Activated naive CD8-positive, alpha-beta T cell treated with anti-CD3 and anti-CD28 coated beads, Interleukin-2, amount 10 ng/mL, durations not matched to agents 7 days and 5 days (primary cell): ENCODE data around the gene FBXO9. TPM values are rescaled to one million over a fixed set of nuclear protein-coding genes. Genes with fewer than 3 reads are reported as not detected.
"Not testable (repeated sequence)": the region's sequence is repeated elsewhere in the genome, so short reads cannot be mapped to it uniquely, and the experiment has no call there.

Experiments used
- ATAC-seq: fragments of 150-1000 bp; cut with Tn5 transposase; one replicate; pipeline ENCODE4 v1.10.0; 2021; ENCODE audit warnings: low read depth, moderate library complexity
- POLR2A ChIA-PET: fragments of 350-600 bp; sonication (Branson Sonifier 250); formaldehyde crosslinking; loops from one replicate; lab custom pipeline; 2021; ENCODE audit warnings: antibody characterized with exemption; lab: Charles Lee
- DNase-seq: peaks from one replicate; pipeline ENCODE4 v3.0.0; 2021
- H3K27ac Mint-ChIP-seq: one replicate; pipeline ENCODE4 v1.8.0; 2022; ENCODE audit warnings: mild to moderate bottlenecking, mixed read lengths
- H3K27me3 Mint-ChIP-seq: one replicate; pipeline ENCODE4 v1.8.0; 2022; ENCODE audit warnings: mild to moderate bottlenecking, moderate library complexity, mixed read lengths
- H3K36me3 Mint-ChIP-seq: one replicate; pipeline ENCODE4 v1.8.0; 2021; ENCODE audit warnings: mild to moderate bottlenecking, mixed read lengths
- H3K4me1 Mint-ChIP-seq: one replicate; pipeline ENCODE4 v1.8.0; 2021; ENCODE audit warnings: mixed read lengths
- H3K4me3 Mint-ChIP-seq: one replicate; pipeline ENCODE4 v1.8.0; 2022; ENCODE audit warnings: mild to moderate bottlenecking, moderate library complexity, mixed read lengths
- H3K9me3 Mint-ChIP-seq: one replicate; pipeline ENCODE4 v1.8.0; 2021; ENCODE audit warnings: mixed read lengths
- total RNA-seq, 2 experiments: library from RNA; stranded (reverse); gene quantifications; one replicate each; pipeline ENCODE4 v1.2.3, GENCODE V29; 2021

FBXO9 gene
- total RNA-seq, 2 experiments from 2014 or later: 70.3 to 74.7 TPM

DNA sequence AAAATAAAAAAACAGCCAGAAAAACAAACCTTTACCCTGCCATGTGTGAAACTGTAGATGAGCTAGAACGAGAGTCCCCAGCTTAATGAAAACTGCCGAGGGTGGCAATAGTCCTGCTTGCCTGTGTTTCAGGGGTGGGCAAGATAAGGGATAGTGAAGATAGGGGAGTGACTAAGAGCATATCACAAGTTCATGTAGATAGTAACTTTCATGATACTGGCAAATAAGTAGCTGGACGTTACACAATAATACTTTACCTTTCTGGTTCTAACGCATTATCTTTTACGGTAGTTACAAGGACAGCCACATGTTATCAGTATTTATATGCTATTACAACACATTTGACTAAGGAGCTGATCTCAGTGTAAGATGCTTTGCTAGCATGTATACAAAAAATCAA lies 9.3 kb upstream of the FBXO9 start:
- POLR2A ChIA-PET: no interaction called here
- ATAC-seq (no peak), DNase-seq (no peak)
- peaks cover 4% of the 10 kb centered on the region for H3K36me3 Mint-ChIP-seq
- no peak overlapping the region for H3K4me3 Mint-ChIP-seq
- H3K27ac Mint-ChIP-seq: no peak overlapping the region
- H3K4me1 Mint-ChIP-seq: peaks cover 27% of the 10 kb centered on the region
- no peaks in the 10 kb centered on the region for H3K27me3 Mint-ChIP-seq
- no peaks in the 10 kb centered on the region for H3K9me3 Mint-ChIP-seq

GRCh38 chr6:53056273-53056672 lies 8.9 kb upstream of the FBXO9 start:
- DNase-seq (no peak), ATAC-seq (no peak)
- Mint-ChIP-seq H3K4me3 (no peak overlapping the region), H3K36me3 (peaks cover 4% of the 10 kb centered on the region), H3K27ac (no peak overlapping the region), H3K9me3 (no peaks in the 10 kb centered on the region), H3K27me3 (no peaks in the 10 kb centered on the region), H3K4me1 (peaks cover 28% of the 10 kb centered on the region)
- POLR2A ChIA-PET: no interaction called here

GRCh38 chr6:53058388-53059195 lies 6.6 kb upstream of the FBXO9 start:
- H3K27me3 Mint-ChIP-seq: no peaks in the 10 kb centered on the region
- H3K9me3 Mint-ChIP-seq: no peaks in the 10 kb centered on the region
- POLR2A ChIA-PET: no interaction called here
- H3K4me3 Mint-ChIP-seq: no peak overlapping the region
- no peak for DNase-seq
- peaks cover 34% of the 10 kb centered on the region for H3K4me1 Mint-ChIP-seq
- no peaks in the 10 kb centered on the region for H3K36me3 Mint-ChIP-seq
- no peak for ATAC-seq
- no peak overlapping the region for H3K27ac Mint-ChIP-seq

DNA sequence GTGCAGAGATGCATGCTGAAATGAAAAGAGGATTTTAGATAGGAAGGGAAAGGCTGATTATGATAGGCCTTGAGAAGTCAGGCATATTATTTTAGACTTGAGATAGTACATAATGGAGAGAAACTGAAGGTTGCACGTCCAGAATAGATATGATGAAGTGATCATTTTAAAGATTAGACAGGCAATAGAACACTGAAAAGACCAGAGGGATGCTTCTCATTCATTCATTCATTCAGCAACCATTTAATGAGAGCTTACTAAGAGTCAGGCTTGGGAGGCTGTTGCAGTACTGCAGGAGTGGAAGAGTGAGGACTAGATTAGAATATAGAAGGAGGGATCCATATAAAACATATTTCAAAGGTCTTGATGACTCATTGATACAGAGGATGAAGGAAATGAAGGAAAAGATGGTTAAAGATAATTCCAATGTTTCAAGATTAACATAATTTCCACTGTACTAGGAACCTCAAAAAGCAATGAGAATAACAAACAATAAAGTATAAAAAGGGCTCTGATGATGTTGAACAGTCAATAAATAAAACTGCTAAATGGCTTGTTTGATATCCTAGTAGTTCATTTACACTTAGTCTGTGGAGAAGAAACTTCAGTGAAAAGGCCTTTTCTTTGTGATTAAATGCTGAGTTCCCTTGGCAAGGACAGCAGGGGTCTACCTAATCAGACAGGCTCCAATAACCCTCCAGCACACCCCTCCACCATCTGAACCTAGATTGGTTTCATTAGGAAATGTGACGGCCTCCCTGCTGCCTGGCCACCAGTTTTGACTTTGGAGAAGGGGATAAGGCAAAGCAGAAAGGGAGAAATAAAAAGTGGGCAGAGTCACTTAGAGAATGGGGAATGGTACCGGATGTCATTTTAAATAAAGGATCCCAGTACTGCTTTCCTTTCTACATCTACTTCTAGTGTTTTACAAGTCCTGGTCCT lies 5.3 kb upstream of the FBXO9 start:
- Mint-ChIP-seq H3K4me3 (peak overlapping the region; percentile 90), H3K36me3 (no peaks in the 10 kb centered on the region), H3K4me1 (peaks cover 38% of the 10 kb centered on the region), H3K27ac (no peak overlapping the region), H3K9me3 (no peaks in the 10 kb centered on the region), H3K27me3 (no peaks in the 10 kb centered on the region)
- no peak for ATAC-seq
- POLR2A ChIA-PET: no interaction called here
- no peak for DNase-seq

DNA sequence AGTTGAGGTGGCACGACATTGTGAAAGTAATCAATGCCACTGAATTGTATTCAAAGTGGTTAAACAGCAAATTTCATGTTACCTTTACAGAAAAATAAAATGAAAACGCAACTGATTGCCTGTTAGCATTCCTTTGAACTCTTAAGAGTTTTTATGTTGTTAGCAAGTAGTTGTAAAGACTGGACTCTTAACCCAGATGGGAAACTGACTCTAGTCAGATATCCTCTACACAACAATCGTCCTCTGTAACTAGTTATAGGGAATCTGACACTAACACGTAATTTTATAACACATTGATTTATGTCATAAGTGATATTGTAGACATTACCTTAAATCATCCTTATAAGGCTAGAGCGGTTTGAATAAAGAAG lies 3.0 kb upstream of the FBXO9 start:
- Mint-ChIP-seq H3K36me3 (peaks cover 1% of the 10 kb centered on the region), H3K4me3 (peak overlapping the region; percentile 90), H3K27ac (peak overlapping the region; percentile 74), H3K4me1 (peaks cover 44% of the 10 kb centered on the region), H3K27me3 (no peaks in the 10 kb centered on the region), H3K9me3 (no peaks in the 10 kb centered on the region)
- DNase-seq (no peak), ATAC-seq (no peak)
- POLR2A ChIA-PET: no interaction called here

GRCh38 chr6:53064255-53064654 lies 949 bp upstream of the FBXO9 start:
- Mint-ChIP-seq H3K4me3 (peak overlapping the region; percentile 97), H3K27ac (peak overlapping the region; percentile 97), H3K4me1 (peaks cover 37% of the 10 kb centered on the region)
- POLR2A ChIA-PET, H3K9me3 Mint-ChIP-seq, H3K36me3 Mint-ChIP-seq, ATAC-seq, H3K27me3 Mint-ChIP-seq, DNase-seq: not testable (repeated sequence)

- DNase-seq (peak; percentile 87), ATAC-seq (peak; percentile 79)
- Mint-ChIP-seq H3K4me1 (peaks cover 34% of the 10 kb centered on the region), H3K27ac (peak overlapping the region; percentile 97), H3K36me3 (peaks cover 1% of the 10 kb centered on the region), H3K9me3 (no peaks in the 10 kb centered on the region), H3K27me3 (no peaks in the 10 kb centered on the region), H3K4me3 (peak overlapping the region; percentile 97)
- POLR2A ChIA-PET: interaction anchor here (1.0 to 2.7 kb wide), 4 partner anchors 16 to 729 kb away, joined by 3 to 11 read pairs (median 4); partner anchors contain the start of gene GSTA4
Measured at GRCh38 chr6:53064726-53065265, 408 bp upstream of the FBXO9 start.

GRCh38 chr6:53066077-53066417 lies 843 bp downstream of the FBXO9 start:
- peak overlapping the region; percentile 79 for H3K27ac Mint-ChIP-seq

GRCh38 chr6:53066874-53067706 lies 1.9 kb downstream of the FBXO9 start:
- ATAC-seq (no peak), DNase-seq (no peak)
- H3K9me3 Mint-ChIP-seq: no peaks in the 10 kb centered on the region
- POLR2A ChIA-PET: interaction anchor here (1.2 to 2.7 kb wide), 3 partner anchors 53 to 277 kb away, joined by 3 to 11 read pairs (median 4); partner anchors contain the start of gene GSTA4
- peak overlapping the region; percentile 48 for H3K4me3 Mint-ChIP-seq
- H3K27me3 Mint-ChIP-seq: no peaks in the 10 kb centered on the region
- H3K27ac Mint-ChIP-seq: no peak overlapping the region
- H3K36me3 Mint-ChIP-seq: peaks cover 1% of the 10 kb centered on the region
- H3K4me1 Mint-ChIP-seq: peaks cover 28% of the 10 kb centered on the region

More at GRCh38 chr6:53066077-53066417, 843 bp downstream of the FBXO9 start:
- H3K9me3 Mint-ChIP-seq: no peaks in the 10 kb centered on the region
- ATAC-seq: no peak
- peak overlapping the region; percentile 97 for H3K4me3 Mint-ChIP-seq
- H3K27me3 Mint-ChIP-seq: no peaks in the 10 kb centered on the region
- POLR2A ChIA-PET: interaction anchor here (0.7 to 2.7 kb wide), 8 partner anchors 12 to 728 kb away, joined by 3 to 11 read pairs (median 3); partner anchors contain the start of gene GSTA4
- DNase-seq: peak; percentile 52
- H3K4me1 Mint-ChIP-seq: peaks cover 28% of the 10 kb centered on the region
- peaks cover 1% of the 10 kb centered on the region for H3K36me3 Mint-ChIP-seq

DNA sequence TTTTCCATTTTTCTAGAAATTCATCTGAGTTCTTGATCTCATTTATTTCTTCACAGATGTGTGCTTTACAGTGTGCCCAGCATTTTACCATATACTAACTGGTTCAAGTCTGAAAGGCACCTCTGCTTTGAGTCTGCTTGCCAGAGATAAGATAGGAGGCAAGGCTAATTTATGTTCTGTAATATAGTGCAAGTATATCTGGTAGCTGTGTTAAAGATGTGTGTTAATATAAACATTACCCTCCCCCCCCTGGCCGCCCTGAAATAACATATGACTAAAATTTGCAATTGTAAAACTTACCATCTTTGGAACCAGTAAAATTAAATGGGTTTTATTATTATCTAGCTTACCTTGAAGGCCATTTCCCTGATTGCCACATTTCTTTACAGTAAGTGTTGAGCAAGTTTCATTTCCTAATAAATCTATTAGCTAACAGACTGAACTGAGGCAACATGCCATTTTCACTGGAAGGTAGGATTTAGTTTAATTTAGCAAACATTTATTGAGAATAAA lies 2.7 kb downstream of the FBXO9 start:
- Mint-ChIP-seq H3K27me3 (no peaks in the 10 kb centered on the region), H3K9me3 (no peaks in the 10 kb centered on the region), H3K27ac (no peak overlapping the region), H3K36me3 (peaks cover 4% of the 10 kb centered on the region), H3K4me1 (peaks cover 22% of the 10 kb centered on the region), H3K4me3 (no peak overlapping the region)
- POLR2A ChIA-PET: interaction anchor here (0.6 to 0.7 kb wide), 2 partner anchors 10 to 19 kb away, joined by 3 to 4 read pairs; no protein-coding TSS in a partner anchor
- DNase-seq: no peak
- no peak for ATAC-seq

GRCh38 chr6:53069427-53069826 lies 4.2 kb downstream of the FBXO9 start:
- Mint-ChIP-seq H3K36me3 (peaks cover 11% of the 10 kb centered on the region), H3K9me3 (no peaks in the 10 kb centered on the region), H3K4me1 (peaks cover 20% of the 10 kb centered on the region), H3K27me3 (no peaks in the 10 kb centered on the region), H3K27ac (no peak overlapping the region), H3K4me3 (no peak overlapping the region)
- ATAC-seq: no peak
- DNase-seq: no peak
- POLR2A ChIA-PET: no interaction called here

GRCh38 chr6:53070806-53071205 lies 5.6 kb downstream of the FBXO9 start:
- POLR2A ChIA-PET: no interaction called here
- no peak for DNase-seq
- Mint-ChIP-seq H3K4me3 (no peak overlapping the region), H3K27me3 (no peaks in the 10 kb centered on the region), H3K4me1 (peaks cover 19% of the 10 kb centered on the region), H3K9me3 (no peaks in the 10 kb centered on the region), H3K27ac (no peak overlapping the region), H3K36me3 (peaks cover 15% of the 10 kb centered on the region)
- ATAC-seq: no peak
